ENCODE results near the gene TSHR.
A peak's percentile ranks its signal among the peaks of the same experiment; 100 is the strongest.
"Not testable (repeated sequence)": the region's sequence is repeated elsewhere in the genome, so short reads cannot be mapped to it uniquely, and the experiment has no call there.

The TSHR gene

DNA sequence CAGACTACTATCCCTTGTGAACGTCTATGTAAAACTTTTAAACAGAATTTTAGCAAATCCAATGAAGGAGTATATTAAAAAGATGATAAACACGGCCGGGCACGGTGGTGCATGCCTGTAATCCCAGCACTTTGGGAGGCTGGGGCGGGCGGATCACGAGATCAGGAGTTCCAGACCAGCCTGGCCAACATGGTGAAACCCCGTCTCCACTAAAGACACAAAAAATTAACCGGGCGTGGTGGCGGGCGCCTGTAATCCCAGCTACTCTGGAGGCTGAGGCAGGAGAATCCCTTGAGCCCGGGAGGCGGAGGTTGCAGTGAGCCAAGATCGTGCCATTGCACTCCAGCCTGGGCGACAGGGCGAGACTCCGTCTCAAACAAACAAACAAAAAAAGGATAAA, 2.2 kb upstream of the TSHR start:
- not testable (repeated sequence) for DNase-seq

DNA sequence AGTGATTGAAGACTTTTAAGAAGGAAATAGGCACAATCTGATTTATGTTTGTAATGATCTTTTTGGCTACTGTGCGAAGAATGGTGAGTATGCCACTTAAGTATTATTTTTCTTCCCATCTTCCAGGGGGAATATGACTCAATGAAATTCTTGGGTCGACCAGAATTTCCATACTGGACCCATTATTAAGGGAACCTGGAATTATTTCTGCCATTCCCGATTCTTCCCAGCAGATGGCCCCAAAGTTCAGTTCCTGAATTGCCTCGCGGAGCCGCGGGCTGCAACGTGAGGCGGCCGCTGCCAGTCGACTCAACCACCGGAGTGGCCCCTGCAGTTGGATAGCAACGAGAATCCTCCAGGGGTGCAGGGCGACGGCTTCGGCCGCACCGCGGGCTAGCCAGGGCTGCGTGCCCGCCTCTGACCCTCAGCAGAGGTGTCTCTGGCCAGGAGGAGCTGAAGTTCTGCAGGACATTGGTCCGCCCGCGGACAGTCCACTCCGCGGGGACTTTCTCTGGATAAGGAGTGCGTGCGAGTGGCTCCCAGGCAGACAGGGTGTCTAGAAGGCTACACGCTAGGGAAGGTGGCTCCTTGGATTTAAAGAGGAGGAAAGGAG, 628 bp upstream of the TSHR start:
- peak; percentile 90 to 94 for DNase-seq

DNA sequence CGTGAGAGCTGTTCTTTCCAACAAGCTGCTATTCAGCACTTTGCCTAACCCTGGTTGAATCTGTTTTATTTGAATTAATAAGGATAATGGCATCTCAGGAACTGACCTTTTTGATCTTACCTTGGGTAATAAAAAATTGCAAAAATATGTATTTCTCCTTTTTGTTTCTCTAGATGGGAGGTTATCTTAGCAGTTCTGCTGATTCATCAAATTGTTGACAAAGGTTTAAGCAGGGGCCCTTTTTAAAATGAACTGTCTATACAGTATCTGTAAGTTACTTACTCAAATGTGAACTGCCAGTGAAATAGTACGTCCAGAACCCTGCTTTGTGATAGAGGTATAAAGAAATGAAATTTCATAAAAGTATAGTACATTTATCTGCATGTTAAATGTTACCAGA, 681 bp downstream of the TSHR start:
- DNase-seq: no peak

DNA sequence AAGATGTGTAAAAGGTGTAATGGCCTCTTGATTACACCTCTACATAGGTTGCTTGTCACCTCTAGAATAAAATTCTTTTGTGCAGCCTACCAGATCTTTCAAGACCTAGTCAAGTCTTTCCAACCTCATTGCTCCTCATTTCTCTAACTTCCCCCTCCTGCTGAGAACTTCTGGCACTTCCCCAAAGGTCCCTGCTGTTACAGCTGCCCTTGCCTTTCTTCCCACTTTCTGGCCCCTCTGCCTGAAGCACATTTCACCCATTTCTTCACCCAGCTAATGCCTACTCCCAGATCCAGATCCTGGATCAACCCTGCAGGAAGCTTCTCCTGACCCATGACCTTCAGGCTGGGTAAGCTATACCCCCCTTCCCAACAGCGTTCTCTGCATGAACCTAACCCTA, 1.5 kb downstream of the TSHR start:
- peak; percentile 28 to 47 for DNase-seq

DNA sequence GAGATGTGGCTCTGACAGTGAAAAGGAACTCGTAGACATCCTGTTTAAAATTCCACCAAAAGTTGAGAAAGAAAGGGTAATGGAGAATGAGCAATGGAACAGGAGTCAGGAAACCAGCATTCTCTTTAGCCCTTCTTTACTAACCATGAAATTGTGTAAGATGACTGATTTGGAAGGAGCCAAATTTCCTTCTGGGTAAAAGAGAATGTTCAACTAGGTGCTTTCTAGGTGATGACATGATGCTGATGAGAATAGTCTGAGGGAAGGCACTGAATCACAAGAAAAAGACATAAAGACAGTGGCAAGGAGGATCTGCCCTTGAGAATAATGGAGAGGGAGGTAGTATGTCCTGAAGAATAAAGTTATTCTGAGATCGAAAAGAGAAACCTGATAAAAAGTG, 2.2 kb downstream of the TSHR start:
- DNase-seq: no peak

DNA sequence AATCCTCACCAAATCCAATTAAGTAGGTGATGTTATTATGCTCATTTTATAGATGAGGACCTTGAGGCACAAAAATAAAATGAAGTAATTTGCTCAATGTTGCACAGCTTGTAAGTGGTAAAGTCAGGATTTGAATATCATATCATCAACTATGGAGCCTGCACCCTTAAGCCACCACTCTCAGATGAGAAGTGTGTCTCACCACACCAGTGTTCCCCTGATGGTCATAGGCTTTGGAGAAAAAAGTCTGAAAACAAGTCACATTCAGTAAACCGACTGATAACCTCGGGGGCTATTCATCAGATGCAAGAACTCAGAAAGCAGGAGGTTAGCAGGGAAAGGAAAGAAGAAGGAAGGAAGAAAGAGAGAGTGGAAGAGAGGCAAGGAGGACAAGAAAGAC, 2.8 kb downstream of the TSHR start:
- no peak for DNase-seq

DNA sequence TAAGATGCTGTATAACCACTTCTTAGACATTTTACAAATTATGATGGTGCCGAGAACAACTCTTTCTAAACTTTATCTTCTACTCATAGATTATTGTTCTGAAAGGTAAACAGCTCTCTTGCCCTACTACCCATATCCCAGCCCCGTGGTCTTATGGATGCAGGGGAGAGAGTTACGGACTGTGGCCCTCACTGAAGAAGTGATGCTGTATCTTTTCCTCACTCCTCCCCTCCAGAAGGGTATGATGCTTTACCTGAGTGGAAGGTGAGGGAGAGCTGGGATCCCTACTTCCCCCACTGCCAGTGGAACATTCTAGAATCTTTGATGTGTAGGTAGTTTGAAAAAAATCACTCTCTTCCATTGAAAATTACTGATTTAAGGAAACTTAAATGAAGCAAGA, 3.5 kb downstream of the TSHR start:
- no peak for DNase-seq

DNA sequence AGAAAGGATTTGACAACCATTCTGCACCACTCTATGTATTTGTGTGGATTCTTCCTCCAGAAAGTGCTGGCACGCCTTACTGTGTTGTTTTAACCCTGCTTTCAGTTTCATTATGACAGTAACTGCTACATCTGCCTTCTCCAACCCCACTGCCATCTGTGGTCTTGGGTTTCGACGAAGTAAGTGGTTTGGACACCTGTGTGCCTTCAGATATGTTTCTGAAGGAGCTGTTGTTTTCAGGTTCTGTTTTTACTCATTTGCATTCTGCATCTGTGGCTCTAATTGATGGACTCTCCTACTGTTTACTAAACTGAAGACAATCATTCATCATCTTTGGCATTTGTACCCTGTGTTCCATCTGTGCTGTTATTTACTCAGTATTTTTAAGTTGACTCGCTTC, 4.1 kb downstream of the TSHR start:
- DNase-seq: peak; percentile 95 to 99

DNA sequence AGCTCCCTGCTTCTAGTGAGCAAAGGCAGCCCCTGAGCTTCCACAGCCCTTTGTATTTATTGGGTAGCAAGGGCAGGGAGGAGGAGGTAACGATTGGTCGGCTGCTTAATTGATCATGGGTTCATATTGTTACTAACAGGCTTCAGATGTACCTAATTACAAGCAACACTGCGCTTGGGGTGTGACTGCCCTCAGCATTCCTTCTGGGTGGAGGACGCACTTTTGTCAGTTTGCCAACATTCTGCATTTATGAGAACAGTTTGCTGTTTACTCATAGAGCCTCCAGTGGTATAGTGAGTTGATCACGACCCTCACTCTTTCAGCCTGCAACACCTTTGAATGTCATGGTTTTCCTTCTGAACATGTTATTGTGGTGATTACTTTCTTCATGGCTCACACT, 9.6 kb downstream of the TSHR start:
- DNase-seq: no peak

DNA sequence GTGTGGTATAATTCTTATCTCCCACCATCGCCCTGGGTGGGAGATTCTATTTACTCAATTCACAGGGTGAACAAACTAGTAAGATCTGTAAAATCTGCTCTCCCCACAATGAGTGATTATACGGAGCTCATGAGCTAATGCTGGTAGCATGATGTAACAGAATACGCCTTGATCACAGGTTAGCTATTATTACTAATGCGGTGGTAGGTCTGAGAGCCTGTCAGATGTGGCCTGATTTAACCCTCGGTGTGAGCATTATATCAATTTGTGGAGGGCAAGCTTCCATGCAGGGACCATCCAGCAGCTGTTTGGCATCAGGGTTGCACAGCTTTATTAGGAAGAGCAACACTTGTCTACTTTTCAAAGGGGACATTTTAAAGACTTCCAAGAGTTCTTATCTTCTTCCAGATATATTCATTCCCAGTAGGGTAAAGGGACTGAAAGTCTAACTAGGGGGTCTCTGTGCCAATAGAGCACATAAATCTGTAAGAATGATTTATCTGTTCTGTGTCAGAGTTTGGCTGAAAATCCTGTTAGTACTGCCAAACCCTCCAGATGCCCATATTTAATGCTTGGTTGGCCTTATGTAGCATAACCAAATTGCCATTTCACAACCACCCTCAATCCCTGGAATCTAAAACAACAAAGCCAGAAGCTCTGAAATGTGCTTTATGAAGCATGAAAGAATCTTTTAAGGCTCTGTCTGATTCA, 18.7 kb downstream of the TSHR start:
- peak; percentile 52 to 74 for DNase-seq

DNA sequence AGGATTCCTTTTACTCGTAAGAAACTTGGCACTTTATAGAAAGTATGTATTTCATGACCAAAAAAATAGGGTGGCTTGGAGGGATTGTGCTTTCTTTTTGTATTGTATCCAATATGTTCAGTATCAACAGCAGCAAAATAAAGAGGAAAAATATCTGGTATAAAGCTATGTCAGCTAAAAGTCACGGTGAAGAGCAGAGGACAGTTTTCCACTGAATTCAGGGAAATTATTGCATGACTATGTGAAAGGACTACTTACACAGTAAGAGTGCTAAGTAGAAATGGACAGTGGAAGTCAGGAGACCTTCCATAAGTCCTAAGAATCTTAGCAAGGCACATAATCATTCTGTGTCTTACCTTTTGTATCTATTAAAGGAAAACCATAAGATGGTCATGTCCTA, 19.3 kb downstream of the TSHR start:
- no peak for DNase-seq

DNA sequence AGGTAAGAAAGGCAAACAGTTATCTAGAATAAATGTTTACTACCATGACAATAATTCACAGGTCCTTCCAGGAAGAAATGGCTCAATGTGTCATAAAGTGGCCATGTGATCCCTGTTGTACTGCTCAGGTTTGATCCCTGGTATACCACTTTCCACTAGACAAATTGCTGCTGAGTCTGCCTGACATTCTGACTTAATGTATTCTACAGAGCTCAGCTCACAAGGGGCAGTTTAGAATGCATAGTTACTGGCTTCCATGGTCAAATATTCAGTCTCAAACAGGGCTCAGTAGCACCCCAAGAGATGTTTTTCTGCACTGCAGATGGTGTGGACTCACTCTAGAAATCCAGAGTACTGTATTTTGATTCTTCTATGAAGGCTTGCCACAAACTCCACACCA, 21.8 kb downstream of the TSHR start:
- DNase-seq: peak in 1 of 2 experiments; percentile 11

DNA sequence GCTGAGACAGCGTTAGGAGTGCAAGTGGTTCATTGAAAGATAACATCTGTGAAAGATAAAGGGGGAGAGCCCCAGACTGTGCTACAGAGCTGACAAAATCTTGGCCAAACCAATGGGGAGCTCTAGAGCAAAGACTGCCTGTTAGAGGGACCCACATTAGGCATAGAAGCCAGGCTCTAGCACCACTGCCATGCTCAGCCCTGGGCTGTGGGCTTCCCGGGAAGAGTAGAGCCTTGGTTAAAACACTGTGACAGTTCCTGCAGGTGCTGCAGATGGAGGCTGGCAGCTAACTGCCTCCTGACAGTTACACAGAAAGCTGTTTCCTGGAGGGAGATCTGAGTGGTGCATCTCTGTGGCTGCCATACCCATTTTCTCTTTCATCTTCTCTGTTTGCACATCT, 23.0 kb downstream of the TSHR start:
- DNase-seq: peak in 1 of 2 experiments; percentile 32

DNA sequence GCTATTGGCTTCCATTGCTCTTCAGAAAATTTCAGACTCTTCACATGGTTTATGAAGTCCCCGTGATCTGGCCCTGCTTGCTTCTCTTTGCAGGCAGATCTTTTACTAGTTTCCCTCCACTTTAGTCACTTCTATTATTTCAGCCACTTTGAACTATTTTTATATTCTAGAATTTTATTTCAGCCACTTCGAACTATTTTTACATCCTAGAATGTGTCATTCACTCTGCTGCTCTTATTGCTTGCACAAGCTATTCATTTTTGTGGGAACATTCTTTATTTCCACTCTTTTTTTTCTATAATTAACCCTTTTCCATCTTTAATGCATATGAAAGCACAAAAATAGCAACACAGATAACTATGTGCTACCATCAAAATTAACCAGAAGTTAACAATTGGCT, 24.5 kb downstream of the TSHR start:
- DNase-seq: no peak

DNA sequence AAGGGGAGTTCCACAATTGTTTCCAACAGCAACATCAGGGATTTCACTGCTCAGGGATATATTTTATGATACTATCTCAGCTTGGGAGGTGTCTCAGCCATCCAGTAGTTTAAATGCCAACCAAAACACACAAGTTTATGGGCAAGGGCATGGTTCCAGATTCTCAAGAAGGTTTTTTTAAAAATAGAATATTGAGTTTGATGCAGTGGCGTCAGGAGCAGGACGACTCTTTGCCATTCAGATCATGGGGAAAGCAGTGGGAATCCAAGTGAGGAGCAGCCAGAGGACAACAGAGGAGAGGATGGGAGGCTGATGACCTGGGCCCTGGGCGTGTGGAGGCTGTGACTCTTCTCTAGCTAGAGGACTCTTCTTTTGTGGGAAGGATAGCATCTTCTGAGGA, 25.7 kb downstream of the TSHR start:
- DNase-seq: no peak

DNA sequence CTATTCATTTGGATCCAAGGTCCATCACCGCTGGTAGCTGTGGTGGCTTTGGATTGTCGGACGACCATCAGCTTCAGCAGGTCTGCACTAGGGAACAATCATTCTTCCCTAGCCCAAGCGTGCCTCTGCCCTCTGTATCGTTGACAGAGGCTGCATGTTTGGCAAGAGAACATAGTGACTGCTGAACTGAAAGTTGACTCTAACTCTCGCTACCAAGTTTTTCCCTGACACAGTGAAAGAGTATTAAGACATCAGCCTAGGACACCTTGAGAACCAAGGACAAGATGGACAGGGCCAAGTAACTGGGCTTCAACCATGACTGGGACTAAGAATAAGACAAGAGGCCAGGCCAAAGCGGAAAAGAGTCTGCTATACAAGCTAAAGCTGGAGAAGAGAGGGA, 26.3 kb downstream of the TSHR start:
- DNase-seq: no peak

DNA sequence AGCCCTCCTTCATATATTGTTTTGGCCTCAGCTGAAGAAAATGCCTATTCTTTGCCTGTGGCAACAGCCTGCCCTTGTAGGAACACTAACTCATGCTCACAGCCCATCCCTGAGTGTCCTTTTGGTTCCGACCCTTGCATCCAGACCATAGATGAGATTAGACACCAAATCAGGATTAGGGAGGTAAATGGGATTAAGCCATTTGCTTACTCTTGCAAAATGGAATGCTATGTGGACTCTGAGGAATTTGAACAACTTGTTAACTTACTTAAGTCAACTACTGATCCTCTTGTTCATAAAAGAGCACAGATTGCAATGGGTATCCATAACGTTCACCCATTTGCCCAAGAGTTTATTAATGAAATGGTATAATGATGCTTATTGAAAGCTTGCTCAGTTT, 27.3 kb downstream of the TSHR start:
- DNase-seq: peak; percentile 23 to 44

DNA sequence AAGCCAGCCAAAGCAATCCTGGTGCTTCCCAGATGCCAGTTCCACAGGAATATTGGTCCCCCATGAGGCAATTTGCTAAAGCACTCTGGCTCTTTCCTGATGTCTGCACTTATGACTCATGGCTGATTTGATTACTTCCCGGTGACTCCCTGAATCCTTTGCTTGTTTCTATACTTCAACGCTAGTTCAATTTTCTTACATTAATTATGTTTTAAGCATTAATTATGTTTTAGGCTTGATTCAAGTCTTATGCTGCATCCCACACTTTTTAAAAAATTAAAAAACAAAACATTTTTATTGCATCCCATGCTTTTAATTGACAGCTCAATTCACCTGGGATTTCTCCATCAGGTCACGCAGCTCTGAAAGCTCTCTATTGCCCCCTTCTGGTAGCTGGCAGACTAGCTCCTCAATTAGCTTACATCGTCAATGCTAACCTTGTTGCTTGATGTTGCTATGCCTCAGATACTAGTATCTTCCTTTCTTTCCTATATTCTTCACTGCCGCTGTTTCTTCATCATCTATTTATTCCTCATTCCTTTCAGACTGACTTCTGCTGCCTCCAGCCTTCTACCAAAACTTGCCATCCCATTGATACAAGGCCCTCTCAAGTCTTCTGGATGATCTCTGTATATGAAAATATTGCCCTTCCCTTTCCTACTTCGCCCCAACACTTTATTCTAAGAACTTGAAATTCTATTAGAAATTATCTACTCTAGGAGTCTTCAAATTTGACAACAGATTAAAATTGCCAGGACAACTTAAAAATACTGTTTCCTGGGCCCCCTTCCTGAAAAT, 32.0 kb downstream of the TSHR start:
- DNase-seq: peak; percentile 86 to 93

DNA sequence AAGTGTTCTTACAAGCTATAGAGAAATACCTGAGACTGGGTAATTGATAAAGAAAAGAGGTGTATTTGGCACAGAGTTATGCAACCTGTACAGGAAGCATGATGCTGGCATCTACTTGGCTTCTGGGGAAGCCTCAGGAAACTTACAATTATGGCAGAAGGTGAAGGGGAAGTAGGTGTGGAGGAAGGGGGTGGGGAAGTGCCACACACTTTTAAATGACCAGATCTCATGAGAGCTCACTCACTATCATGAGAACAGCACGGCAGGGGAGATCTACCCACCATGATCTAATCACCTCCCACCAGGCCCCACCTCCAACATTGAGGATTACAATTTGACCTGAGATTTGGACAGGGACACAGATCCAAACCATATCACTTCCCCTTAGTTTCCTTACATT, 32.8 kb downstream of the TSHR start:
- no peak for DNase-seq

DNA sequence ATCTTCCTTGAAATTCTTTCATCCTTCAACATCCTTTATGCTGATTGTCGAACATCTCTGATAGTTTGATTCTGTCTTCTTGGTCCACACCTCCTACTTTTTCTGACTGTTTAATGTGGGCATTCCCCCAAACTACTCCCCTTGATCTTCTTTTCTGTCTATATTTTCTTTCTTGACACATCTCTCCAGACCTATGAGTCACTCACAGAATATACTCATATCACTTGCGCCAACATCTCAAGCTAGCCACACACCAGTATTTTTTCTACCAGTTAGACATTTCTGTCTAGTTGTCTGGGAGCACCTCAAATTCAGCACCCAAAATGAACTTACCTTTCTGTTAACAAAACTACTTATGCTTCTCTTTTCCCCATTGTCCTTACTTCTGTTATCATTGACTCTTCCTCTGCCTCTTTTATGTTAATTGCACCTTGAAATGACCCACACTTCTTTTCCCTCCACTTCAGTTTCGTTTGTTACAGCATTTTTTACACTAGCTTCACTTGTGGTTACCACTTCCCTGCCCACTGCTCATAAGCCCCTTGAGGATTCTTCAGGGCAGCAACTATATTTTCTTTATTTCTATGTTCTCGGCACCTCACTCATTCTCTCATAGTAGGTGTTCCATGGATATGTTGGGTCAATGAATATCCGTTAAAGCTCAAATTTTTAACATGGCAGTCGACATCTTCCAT, 33.5 kb downstream of the TSHR start:
- no peak for DNase-seq

DNA sequence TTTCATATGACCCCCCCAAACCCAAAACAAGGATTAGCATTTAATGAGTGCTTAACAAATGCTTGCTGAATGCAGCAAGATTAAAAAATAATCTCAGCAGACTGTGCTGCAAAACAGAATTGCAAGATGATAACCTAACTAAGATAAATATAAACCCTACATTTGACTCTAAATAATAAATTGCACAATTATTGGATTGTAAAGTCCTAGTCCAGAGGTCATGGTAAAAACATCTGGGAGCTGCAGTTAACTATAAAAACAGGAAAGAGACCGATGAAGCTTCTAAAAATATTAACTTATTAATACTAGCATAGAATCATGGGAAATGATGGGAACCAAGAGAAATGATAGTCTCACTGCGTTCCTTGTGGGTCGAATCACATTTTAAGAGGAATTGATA, 37.2 kb downstream of the TSHR start:
- DNase-seq: peak in 1 of 2 experiments; percentile 66

DNA sequence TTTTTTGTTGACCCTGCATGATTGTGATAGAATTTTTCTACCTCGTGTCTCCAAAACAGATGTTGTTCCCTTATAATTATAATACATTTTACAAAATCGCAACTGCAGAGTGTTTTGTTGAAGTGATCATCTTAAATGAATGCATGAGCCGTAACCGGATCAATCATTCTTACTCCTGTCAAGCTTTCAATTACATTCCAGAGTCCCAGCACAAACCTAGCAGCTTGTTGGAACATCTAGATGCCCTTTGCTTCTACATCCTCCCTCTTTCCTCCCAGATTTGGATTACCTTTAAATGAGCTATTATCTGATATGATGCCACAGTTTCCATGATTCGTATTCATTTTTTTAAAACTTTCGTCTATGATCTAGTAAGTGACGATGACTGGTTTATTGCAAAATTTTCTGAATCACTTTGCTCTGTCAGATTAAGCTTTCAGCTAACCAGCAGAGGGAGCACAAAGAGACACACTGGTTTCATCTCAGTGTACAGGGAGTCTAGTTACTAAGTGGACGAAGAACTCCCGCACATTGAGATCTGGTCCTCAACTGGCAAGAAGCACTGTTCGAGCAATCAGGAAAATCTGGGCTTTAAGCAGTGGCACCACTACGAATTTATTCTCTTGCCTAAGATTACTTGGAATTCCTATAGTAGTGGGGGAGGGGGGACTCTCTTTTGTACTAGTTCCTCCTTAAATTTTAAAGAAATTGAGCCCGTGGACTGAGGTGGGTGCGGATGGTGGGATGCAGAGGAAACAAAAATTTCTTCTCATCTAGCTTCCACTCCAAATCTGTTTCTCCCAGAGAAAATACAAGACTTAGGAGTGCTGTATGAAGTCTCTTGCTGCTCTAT, 40.9 kb downstream of the TSHR start:
- DNase-seq: peak; percentile 69 to 90

DNA sequence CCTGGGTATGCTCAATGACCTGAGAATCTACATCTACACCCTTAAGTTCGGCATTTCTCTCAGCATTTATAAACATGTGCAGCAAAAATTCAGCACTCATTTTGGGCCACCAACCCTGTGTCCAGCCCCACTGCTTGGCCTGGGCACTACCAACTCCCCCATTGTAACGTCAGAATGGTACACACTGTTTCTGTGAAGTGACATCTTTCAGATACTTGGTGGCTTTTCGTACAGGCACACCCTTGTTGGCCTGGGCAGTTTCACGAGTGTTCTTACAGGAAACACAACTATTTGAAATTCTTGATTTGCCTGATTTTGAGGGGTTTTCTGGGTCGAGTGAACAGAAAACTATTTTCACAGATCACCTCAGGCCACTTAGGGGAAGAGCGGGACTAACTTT, 46.0 kb downstream of the TSHR start:
- DNase-seq: no peak

Measured in NCI-H524 (cell line).